Fibroblast of lung (primary cell): ENCODE data around the gene DNAJC1. TPM values are rescaled to one million over a fixed set of nuclear protein-coding genes. Genes with fewer than 3 reads are reported as not detected.

Experiments
- DNase-seq, 2 donors: peaks; one replicate each; pipeline versions ENCODE4 v3.0.0 to v3.0.0-alpha.2; 2010; ENCODE audit warnings: low read depth in 2 of 2
- H2AFZ ChIP-seq: 2 replicates; pipeline ENCODE4 v1.5.1; 2012; ENCODE audit warnings: low read length, control low read depth, inconsistent platforms
- H3K27ac ChIP-seq: 2 replicates; pipeline ENCODE4 v1.5.1; 2011; ENCODE audit warnings: low read length, control low read depth; ENCODE audit not compliant: insufficient read depth
- H3K27me3 ChIP-seq: 2 replicates; pipeline ENCODE4 v1.5.1; 2011; ENCODE audit warnings: mild to moderate bottlenecking, low read length; ENCODE audit not compliant: control insufficient read depth, insufficient read depth
- H3K36me3 ChIP-seq: 2 replicates; pipeline ENCODE4 v1.5.1; 2011; ENCODE audit warnings: low read length; ENCODE audit not compliant: control insufficient read depth, insufficient read depth
- H3K4me1 ChIP-seq: 2 replicates; pipeline ENCODE4 v1.5.1; 2011; ENCODE audit warnings: low read length; ENCODE audit not compliant: control insufficient read depth, insufficient read depth; ENCODE audit errors: extremely low read depth
- H3K4me2 ChIP-seq: 2 replicates; pipeline ENCODE4 v1.5.1; 2011; ENCODE audit warnings: low read length, control low read depth; ENCODE audit not compliant: insufficient read depth; ENCODE audit errors: extremely low read depth
- H3K4me3 ChIP-seq, 4 experiments: fragments of 200-600 bp in 1 of 4; sonication (generic) in 1 of 4; replicated peaks in 1 of 4; 2 replicates each; pipeline ENCODE4 v1.5.1; 2011 to 2016; ENCODE audit warnings: low read length in 4 of 4, low read depth in 3 of 4, mild to moderate bottlenecking in 3 of 4, control low read depth in 2 of 4, inconsistent platforms in 1 of 4, mixed read lengths in 1 of 4; ENCODE audit not compliant: insufficient read depth in 1 of 4; ENCODE audit errors: control extremely low read depth in 1 of 4
- H3K79me2 ChIP-seq: 2 replicates; pipeline ENCODE4 v1.5.1; 2012; ENCODE audit warnings: mild to moderate bottlenecking, low read length, inconsistent platforms; ENCODE audit not compliant: control insufficient read depth, insufficient read depth
- H3K9ac ChIP-seq: 2 replicates; pipeline ENCODE4 v1.5.1; 2011; ENCODE audit warnings: mild to moderate bottlenecking, low read length, control low read depth; ENCODE audit not compliant: insufficient read depth
- H3K9me3 ChIP-seq: 2 replicates; pipeline ENCODE4 v1.5.1; 2012; ENCODE audit warnings: low read depth, low read length; ENCODE audit not compliant: control insufficient read depth, insufficient read depth
- H4K20me1 ChIP-seq: 2 replicates; pipeline ENCODE4 v1.5.1; 2011; ENCODE audit warnings: low read length; ENCODE audit not compliant: control insufficient read depth, insufficient read depth; ENCODE audit errors: extremely low read depth
- EZH2 ChIP-seq: IDR thresholded peaks from 2 replicates; pipeline ENCODE4 v1.5.1; 2012; ENCODE audit warnings: low read length, control low read depth, mild to moderate bottlenecking; ENCODE audit errors: missing control alignments
- polyA minus RNA-seq: library from RNA; depleted of rRNA, polyadenylated mRNA; stranded (reverse); fragments of >200 nt; gene quantifications from 2 replicates; pipeline ENCODE4 v1.2.3, GENCODE V29; 2011; ENCODE audit warnings: low replicate concordance
- polyA plus RNA-seq, 2 donors: library from polyadenylated mRNA; depleted of rRNA in 1 of 2; stranded (reverse) in 1 of 2; unstranded in 1 of 2; fragments of >200 nt; gene quantifications; 2 replicates each; pipeline ENCODE4 v1.2.1, GENCODE V29; 2011 to 2012; ENCODE audit warnings: missing spikeins in 1 of 2
- total RNA-seq: library from RNA; depleted of rRNA; stranded (reverse); fragments of >200 nt; gene quantifications from 2 replicates; pipeline ENCODE4 v1.2.1, GENCODE V29; 2014
- TF ChIP-seq, protein P1 (sequence below), 2 donors: IDR thresholded peaks in 1 of 2; conservative IDR thresholded peaks in 1 of 2; 1 replicate in 1 of 2; 2 replicates in 1 of 2; pipeline ENCODE4 v1.5.1; 2011 to 2012; ENCODE audit warnings: low read length in 2 of 2, control low read depth in 1 of 2, inconsistent platforms in 1 of 2, low read depth in 1 of 2, mild to moderate bottlenecking in 1 of 2

Gene DNAJC1
- total RNA-seq (46.2 and 64.7 TPM in 2 replicates), polyA plus RNA-seq (20.3 and 27.7 TPM in 2 replicates), polyA minus RNA-seq (5.6 and 6.8 TPM in 2 replicates)
- 18.1 and 24.1 TPM in 2 replicates for polyA plus RNA-seq (2012)

GRCh38 chr10:22003177-22003963 is at the start of gene DNAJC1:
Gene DNAJC1, minus strand, starts transcription at chr10:22003730. Its CDS starts 296 bp downstream, at chr10:22003434.
- TF ChIP-seq, protein P1, sequence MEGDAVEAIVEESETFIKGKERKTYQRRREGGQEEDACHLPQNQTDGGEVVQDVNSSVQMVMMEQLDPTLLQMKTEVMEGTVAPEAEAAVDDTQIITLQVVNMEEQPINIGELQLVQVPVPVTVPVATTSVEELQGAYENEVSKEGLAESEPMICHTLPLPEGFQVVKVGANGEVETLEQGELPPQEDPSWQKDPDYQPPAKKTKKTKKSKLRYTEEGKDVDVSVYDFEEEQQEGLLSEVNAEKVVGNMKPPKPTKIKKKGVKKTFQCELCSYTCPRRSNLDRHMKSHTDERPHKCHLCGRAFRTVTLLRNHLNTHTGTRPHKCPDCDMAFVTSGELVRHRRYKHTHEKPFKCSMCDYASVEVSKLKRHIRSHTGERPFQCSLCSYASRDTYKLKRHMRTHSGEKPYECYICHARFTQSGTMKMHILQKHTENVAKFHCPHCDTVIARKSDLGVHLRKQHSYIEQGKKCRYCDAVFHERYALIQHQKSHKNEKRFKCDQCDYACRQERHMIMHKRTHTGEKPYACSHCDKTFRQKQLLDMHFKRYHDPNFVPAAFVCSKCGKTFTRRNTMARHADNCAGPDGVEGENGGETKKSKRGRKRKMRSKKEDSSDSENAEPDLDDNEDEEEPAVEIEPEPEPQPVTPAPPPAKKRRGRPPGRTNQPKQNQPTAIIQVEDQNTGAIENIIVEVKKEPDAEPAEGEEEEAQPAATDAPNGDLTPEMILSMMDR (conservative IDR thresholded peaks at IDR 0.05 in 1 of 2, IDR thresholded peaks at IDR 0.05 in 1 of 2; ENCODE audit: low read depth in 1 of 2, low read length in 2 of 2): no peak
- TF ChIP-seq EZH2: no peak
- H3K79me2 ChIP-seq: peaks cover 30% of the 10 kb centered on the region
- H3K27ac ChIP-seq: peak within 1 kb of the TSS; percentile 92

GRCh38 chr10:22053048-22053447 is 49.5 kb upstream of the DNAJC1 start:
- no peak for TF ChIP-seq EZH2
- TF ChIP-seq, protein P1 (conservative IDR thresholded peaks at IDR 0.05 in 1 of 2, IDR thresholded peaks at IDR 0.05 in 1 of 2; ENCODE audit: low read depth in 1 of 2, low read length in 2 of 2): no peak
- Histone ChIP-seq H3K4me2 (no peak overlapping the region), H3K9ac (no peak overlapping the region), H3K27ac (no peak overlapping the region), H3K27me3 (no peaks in the 10 kb centered on the region), H2AFZ (no peak overlapping the region), H3K9me3 (no peaks in the 10 kb centered on the region), H4K20me1 (no peaks in the 10 kb centered on the region), H3K4me1 (no peaks in the 10 kb centered on the region), H3K36me3 (no peaks in the 10 kb centered on the region), H3K4me3 (no peak overlapping the region), H3K79me2 (no peaks in the 10 kb centered on the region)
- no peak for DNase-seq

More at GRCh38 chr10:22003177-22003963, at the start of gene DNAJC1:
- H3K27me3 ChIP-seq: no peaks in the 10 kb centered on the region
- H4K20me1 ChIP-seq: no peaks in the 10 kb centered on the region
- H3K4me3 ChIP-seq: peak within 1 kb of the TSS; percentile 74 to 83 (median 80)
- no peaks in the 10 kb centered on the region for H3K36me3 ChIP-seq
- no peaks in the 10 kb centered on the region for H3K9me3 ChIP-seq
- H3K4me1 ChIP-seq: no peaks in the 10 kb centered on the region
- peak within 1 kb of the TSS; percentile 92 for H3K9ac ChIP-seq
- peak; percentile 92 for DNase-seq
- peak within 1 kb of the TSS; percentile 98 for H2AFZ ChIP-seq
- H3K4me2 ChIP-seq: peak within 1 kb of the TSS; percentile 95

DNA sequence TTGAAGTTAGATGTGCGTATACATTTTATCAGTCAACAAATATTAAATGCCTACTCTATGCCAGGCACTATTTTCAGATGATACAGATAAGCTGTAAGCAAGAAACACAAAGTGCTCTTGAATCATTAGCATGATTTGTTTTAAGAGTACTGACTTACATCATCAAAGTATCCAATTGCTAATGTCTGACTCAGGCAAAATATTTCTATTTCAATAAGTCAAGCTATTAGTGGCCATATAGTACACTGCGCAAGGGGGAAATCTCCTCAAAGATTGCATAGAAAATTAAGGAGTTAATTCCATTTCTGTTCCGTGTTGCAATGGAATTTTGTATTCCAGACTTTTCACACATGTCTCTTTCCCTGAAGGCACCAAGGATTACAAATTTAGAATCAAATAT is 46.1 kb upstream of the DNAJC1 start:
- Histone ChIP-seq H3K27ac (no peak overlapping the region), H3K9me3 (no peaks in the 10 kb centered on the region), H4K20me1 (no peaks in the 10 kb centered on the region), H3K4me2 (no peak overlapping the region), H3K79me2 (no peaks in the 10 kb centered on the region), H3K9ac (no peak overlapping the region), H3K4me3 (no peak overlapping the region), H3K27me3 (no peaks in the 10 kb centered on the region), H3K4me1 (no peaks in the 10 kb centered on the region), H2AFZ (no peak overlapping the region), H3K36me3 (no peaks in the 10 kb centered on the region)
- TF ChIP-seq, protein P1 (conservative IDR thresholded peaks at IDR 0.05 in 1 of 2, IDR thresholded peaks at IDR 0.05 in 1 of 2; ENCODE audit: low read depth in 1 of 2, low read length in 2 of 2): no peak
- no peak for TF ChIP-seq EZH2
- peak in 1 of 2 donors; percentile 34 for DNase-seq
